SK-N-SH treated with all-trans-retinoic acid at 6 μM for 48 hours (cell line): Measurements from ENCODE around the gene GPR65.

Experiments used
- ARNTL ChIP-seq: fragments of 450-650 bp; formaldehyde crosslinking; IDR thresholded peaks from 2 replicates; pipeline ENCODE4 v1.5.0; 2020; ENCODE audit warnings: low read depth, mild to moderate bottlenecking, moderate library complexity, borderline replicate concordance
- BACH2 ChIP-seq: fragments of 250-450 bp; sonication (Bioruptor Pico); IDR thresholded peaks from 2 replicates; pipeline ENCODE4 v1.9.0; 2021; ENCODE audit warnings: mild to moderate bottlenecking, borderline replicate concordance
- PPARA ChIP-seq: fragments of 250-450 bp; sonication (Bioruptor Pico); IDR thresholded peaks from 2 replicates; pipeline ENCODE4 v1.5.0; 2020; ENCODE audit warnings: mild to moderate bottlenecking, borderline replicate concordance
- RARB ChIP-seq: fragments of 250-450 bp; sonication (Bioruptor Pico); IDR thresholded peaks from 2 replicates; pipeline ENCODE4 v1.8.0; 2021; ENCODE audit warnings: mild to moderate bottlenecking, moderate library complexity
- SNAI2 ChIP-seq: fragments of 250-450 bp; sonication (Bioruptor Pico); IDR thresholded peaks from 2 replicates; pipeline ENCODE4 v1.5.0; 2020; ENCODE audit warnings: mild to moderate bottlenecking, moderate library complexity
- TOX ChIP-seq: fragments of 250-450 bp; sonication (Bioruptor Pico); IDR thresholded peaks from 2 replicates; pipeline ENCODE4 v1.8.0; 2021; ENCODE audit warnings: mild to moderate bottlenecking, moderate library complexity, borderline replicate concordance
- ZFP30 ChIP-seq: fragments of 450-650 bp; formaldehyde crosslinking; IDR thresholded peaks from 2 replicates; pipeline ENCODE4 v1.5.0; 2022; ENCODE audit warnings: mild to moderate bottlenecking, moderate library complexity
- ZNF565 ChIP-seq: fragments of 450-650 bp; formaldehyde crosslinking; conservative IDR thresholded peaks from 2 replicates; pipeline ENCODE4 v1.5.0; 2020; ENCODE audit warnings: low read depth, mild to moderate bottlenecking, moderate library complexity
- ZNF8 ChIP-seq: fragments of 450-650 bp; formaldehyde crosslinking; IDR thresholded peaks from 2 replicates; pipeline ENCODE4 v1.5.0; 2020; ENCODE audit warnings: mild to moderate bottlenecking, moderate library complexity
- TF ChIP-seq, protein P1 (sequence below): fragments of 250-450 bp; sonication (Bioruptor Pico); IDR thresholded peaks from 2 replicates; pipeline ENCODE4 v1.8.0; 2020; ENCODE audit warnings: mild to moderate bottlenecking, moderate library complexity, borderline replicate concordance
- TF ChIP-seq, protein P2 (sequence below): fragments of 250-450 bp; sonication (Bioruptor Pico); IDR thresholded peaks from 2 replicates; pipeline ENCODE4 v1.5.1; 2021; ENCODE audit warnings: mild to moderate bottlenecking, moderate library complexity
- TF ChIP-seq, protein P3 (sequence below): fragments of 250-450 bp; sonication (Bioruptor Pico); IDR thresholded peaks from 2 replicates; pipeline ENCODE4 v1.8.0; 2021; ENCODE audit warnings: low read depth, mild to moderate bottlenecking, moderate library complexity, borderline replicate concordance

GRCh38 chr14:88032373-88032772, 27.4 kb downstream of the GPR65 start:
- TF ChIP-seq ZNF8 (no peak), TOX (CRISPR knock-in tag) (no peak), PPARA (CRISPR knock-in tag) (no peak), ZFP30 (CRISPR knock-in tag) (no peak), ARNTL (CRISPR knock-in tag) (no peak), ZNF565 (CRISPR knock-in tag) (no peak), SNAI2 (CRISPR knock-in tag) (no peak), RARB (CRISPR knock-in tag) (no peak), BACH2 (CRISPR knock-in tag) (no peak)
- TF ChIP-seq, protein P1, sequence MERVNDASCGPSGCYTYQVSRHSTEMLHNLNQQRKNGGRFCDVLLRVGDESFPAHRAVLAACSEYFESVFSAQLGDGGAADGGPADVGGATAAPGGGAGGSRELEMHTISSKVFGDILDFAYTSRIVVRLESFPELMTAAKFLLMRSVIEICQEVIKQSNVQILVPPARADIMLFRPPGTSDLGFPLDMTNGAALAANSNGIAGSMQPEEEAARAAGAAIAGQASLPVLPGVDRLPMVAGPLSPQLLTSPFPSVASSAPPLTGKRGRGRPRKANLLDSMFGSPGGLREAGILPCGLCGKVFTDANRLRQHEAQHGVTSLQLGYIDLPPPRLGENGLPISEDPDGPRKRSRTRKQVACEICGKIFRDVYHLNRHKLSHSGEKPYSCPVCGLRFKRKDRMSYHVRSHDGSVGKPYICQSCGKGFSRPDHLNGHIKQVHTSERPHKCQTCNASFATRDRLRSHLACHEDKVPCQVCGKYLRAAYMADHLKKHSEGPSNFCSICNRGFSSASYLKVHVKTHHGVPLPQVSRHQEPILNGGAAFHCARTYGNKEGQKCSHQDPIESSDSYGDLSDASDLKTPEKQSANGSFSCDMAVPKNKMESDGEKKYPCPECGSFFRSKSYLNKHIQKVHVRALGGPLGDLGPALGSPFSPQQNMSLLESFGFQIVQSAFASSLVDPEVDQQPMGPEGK (CRISPR knock-in tag), result no peak
- TF ChIP-seq, protein P2, sequence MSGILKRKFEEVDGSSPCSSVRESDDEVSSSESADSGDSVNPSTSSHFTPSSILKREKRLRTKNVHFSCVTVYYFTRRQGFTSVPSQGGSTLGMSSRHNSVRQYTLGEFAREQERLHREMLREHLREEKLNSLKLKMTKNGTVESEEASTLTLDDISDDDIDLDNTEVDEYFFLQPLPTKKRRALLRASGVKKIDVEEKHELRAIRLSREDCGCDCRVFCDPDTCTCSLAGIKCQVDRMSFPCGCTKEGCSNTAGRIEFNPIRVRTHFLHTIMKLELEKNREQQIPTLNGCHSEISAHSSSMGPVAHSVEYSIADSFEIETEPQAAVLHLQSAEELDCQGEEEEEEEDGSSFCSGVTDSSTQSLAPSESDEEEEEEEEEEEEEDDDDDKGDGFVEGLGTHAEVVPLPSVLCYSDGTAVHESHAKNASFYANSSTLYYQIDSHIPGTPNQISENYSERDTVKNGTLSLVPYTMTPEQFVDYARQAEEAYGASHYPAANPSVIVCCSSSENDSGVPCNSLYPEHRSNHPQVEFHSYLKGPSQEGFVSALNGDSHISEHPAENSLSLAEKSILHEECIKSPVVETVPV (CRISPR knock-in tag), result no peak
- TF ChIP-seq, protein P3, sequence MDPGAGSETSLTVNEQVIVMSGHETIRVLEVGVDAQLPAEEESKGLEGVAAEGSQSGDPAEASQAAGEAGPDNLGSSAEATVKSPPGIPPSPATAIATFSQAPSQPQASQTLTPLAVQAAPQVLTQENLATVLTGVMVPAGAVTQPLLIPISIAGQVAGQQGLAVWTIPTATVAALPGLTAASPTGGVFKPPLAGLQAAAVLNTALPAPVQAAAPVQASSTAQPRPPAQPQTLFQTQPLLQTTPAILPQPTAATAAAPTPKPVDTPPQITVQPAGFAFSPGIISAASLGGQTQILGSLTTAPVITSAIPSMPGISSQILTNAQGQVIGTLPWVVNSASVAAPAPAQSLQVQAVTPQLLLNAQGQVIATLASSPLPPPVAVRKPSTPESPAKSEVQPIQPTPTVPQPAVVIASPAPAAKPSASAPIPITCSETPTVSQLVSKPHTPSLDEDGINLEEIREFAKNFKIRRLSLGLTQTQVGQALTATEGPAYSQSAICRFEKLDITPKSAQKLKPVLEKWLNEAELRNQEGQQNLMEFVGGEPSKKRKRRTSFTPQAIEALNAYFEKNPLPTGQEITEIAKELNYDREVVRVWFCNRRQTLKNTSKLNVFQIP (CRISPR knock-in tag), result no peak
